GM12873 (cell line): Measurements from ENCODE around the gene RBP3.

Experiments
- CTCF ChIP-seq: IDR thresholded peaks from 2 replicates; pipeline ENCODE4 v1.5.1; 2012; ENCODE audit warnings: low read depth, mild to moderate bottlenecking, moderate library complexity, low read length, control low read depth; ENCODE audit not compliant: insufficient read depth; ENCODE audit errors: missing control alignments

RBP3 gene

GRCh38 chr10:47348661-47349470 is 703 bp downstream of the RBP3 start:
- TF ChIP-seq CTCF: no peak

GRCh38 chr10:47349516-47349915 is 1.4 kb downstream of the RBP3 start:
- no peak for TF ChIP-seq CTCF

DNA sequence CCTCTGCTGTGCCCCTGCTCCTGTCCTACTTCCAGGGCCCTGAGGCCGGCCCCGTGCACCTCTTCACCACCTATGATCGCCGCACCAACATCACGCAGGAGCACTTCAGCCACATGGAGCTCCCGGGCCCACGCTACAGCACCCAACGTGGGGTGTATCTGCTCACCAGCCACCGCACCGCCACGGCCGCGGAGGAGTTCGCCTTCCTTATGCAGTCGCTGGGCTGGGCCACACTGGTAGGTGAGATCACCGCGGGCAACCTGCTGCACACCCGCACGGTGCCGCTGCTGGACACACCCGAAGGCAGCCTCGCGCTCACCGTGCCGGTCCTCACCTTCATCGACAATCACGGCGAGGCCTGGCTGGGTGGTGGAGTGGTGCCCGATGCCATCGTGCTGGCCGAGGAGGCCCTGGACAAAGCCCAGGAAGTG is 1.8 kb downstream of the RBP3 start:
- no peak for TF ChIP-seq CTCF

DNA sequence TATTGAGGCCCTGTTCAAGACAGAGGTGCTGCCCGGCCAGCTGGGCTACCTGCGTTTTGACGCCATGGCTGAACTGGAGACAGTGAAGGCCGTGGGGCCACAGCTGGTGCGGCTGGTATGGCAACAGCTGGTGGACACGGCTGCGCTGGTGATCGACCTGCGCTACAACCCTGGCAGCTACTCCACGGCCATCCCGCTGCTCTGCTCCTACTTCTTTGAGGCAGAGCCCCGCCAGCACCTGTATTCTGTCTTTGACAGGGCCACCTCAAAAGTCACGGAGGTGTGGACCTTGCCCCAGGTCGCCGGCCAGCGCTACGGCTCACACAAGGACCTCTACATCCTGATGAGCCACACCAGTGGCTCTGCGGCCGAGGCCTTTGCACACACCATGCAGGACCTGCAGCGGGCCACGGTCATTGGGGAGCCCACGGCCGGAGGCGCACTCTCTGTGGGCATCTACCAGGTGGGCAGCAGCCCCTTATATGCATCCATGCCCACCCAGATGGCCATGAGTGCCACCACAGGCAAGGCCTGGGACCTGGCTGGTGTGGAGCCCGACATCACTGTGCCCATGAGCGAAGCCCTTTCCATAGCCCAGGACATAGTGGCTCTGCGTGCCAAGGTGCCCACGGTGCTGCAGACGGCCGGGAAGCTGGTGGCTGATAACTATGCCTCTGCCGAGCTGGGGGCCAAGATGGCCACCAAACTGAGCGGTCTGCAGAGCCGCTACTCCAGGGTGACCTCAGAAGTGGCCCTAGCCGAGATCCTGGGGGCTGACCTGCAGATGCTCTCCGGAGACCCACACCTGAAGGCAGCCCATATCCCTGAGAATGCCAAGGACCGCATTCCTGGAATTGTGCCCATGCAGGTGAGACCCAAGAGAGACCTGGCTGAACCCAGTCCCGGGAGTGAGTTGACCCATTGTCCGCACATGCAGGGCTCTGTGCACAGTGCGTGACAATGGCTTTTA is 2.8 kb downstream of the RBP3 start:
- TF ChIP-seq CTCF: no peak

- TF ChIP-seq CTCF: no peak
These were observed 4.0 kb downstream of the RBP3 start for GRCh38 chr10:47351899-47352815.

- no peak for TF ChIP-seq CTCF
These were observed 5.2 kb downstream of the RBP3 start for GRCh38 chr10:47353351-47353750.

DNA sequence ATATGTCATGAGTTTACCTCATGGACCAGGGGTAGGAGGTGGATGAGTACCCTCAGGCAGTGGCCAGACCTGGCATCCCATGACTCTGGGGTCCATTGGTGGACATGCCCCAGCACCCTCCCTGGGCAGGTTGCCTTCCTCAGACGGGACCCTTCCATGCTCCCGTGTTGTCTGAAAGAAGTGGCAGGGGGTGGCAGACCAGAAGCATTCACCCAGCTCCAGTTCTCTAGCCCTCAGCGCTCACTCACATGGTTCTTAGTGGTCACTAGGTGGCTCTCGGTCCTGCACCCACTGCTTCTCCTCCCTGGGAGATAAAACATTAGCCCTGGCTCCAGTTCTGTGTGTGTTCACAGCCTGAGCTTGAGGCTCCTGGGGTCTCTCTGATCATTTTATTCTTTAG is 6.0 kb downstream of the RBP3 start:
- no peak for TF ChIP-seq CTCF
